ENCODE measurements around the gene ZNF831.

DNA sequence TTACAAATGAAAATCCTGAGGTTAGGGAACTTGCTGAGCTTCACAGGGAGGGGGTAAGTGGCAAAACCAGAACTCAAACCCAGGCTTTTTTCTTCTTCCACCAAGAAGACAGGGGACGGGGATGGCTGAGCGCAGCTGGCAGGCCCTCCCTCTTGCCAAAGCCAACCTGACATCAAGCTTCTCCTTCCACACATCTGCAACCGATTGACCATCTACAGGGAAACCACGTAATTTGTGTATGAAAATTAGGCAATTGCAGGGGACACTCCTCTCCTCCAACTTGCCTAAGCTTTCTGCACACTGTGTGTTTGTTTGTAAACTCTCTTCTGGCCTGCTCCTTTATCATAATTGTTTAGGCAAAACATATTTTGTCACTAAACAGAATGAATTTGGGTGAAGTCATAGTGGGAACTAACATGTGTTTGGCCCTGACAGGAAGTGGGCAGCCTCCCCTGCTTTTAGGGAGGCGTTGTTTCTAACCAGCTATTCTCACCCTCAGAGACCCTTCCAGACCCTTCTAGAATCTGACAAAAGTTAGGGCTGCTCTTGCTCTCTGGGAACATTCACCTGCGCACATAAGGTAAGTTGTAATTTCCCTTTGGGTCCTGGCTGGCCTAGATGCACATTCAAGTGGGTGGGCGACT is 18.9 kb downstream of the ZNF831 start:
- no peak for TF ChIP-seq POLR2A (IDR thresholded peaks at IDR 0.05)
- TF ChIP-seq, protein P1, sequence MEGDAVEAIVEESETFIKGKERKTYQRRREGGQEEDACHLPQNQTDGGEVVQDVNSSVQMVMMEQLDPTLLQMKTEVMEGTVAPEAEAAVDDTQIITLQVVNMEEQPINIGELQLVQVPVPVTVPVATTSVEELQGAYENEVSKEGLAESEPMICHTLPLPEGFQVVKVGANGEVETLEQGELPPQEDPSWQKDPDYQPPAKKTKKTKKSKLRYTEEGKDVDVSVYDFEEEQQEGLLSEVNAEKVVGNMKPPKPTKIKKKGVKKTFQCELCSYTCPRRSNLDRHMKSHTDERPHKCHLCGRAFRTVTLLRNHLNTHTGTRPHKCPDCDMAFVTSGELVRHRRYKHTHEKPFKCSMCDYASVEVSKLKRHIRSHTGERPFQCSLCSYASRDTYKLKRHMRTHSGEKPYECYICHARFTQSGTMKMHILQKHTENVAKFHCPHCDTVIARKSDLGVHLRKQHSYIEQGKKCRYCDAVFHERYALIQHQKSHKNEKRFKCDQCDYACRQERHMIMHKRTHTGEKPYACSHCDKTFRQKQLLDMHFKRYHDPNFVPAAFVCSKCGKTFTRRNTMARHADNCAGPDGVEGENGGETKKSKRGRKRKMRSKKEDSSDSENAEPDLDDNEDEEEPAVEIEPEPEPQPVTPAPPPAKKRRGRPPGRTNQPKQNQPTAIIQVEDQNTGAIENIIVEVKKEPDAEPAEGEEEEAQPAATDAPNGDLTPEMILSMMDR (IDR thresholded peaks at IDR 0.05): no peak
- TF ChIP-seq EP300 (IDR thresholded peaks at IDR 0.05): no peak

Data from ovary (tissue), 3 donors.